B cell (primary cell): ENCODE data around the gene RDH11. TPM values are rescaled to one million over a fixed set of nuclear protein-coding genes. Genes with fewer than 3 reads are reported as not detected.

Source experiments
- ATAC-seq: fragments of 200-7000 bp; cut with Tn5 transposase; one replicate; pipeline ENCODE4 v1.10.0; 2021; ENCODE audit warnings: low read depth, mild to moderate bottlenecking, moderate number of reproducible peaks, moderate library complexity
- CTCF ChIA-PET: fragments of 350-600 bp; sonication (Branson Sonifier 250); formaldehyde crosslinking; loops from one replicate; lab custom pipeline; 2021; ENCODE audit warnings: antibody characterized with exemption, inconsistent platforms; lab: Charles Lee
- POLR2A ChIA-PET: fragments of 350-600 bp; sonication (Branson Sonifier 250); formaldehyde crosslinking; loops from one replicate; lab custom pipeline; 2021; ENCODE audit warnings: antibody characterized with exemption; lab: Charles Lee
- DNase-seq: peaks from one replicate; pipeline ENCODE4 v3.0.0; 2013
- H2AFZ ChIP-seq: 2 replicates; pipeline ENCODE4 v1.6.1; 2012; ENCODE audit warnings: mild to moderate bottlenecking, low read depth, low read length; ENCODE audit not compliant: insufficient read depth, poor library complexity, severe bottlenecking
- H3K27ac ChIP-seq, 2 donors: 1 replicate in 1 of 2; 2 replicates in 1 of 2; pipeline ENCODE4 v1.5.1; 2012 to 2013; ENCODE audit warnings: low read length in 2 of 2, mild to moderate bottlenecking in 2 of 2, moderate library complexity in 1 of 2
- H3K27me3 ChIP-seq, 4 experiments: fragments of 200-600 bp in 1 of 4; sonication (generic) in 1 of 4; replicated peaks in 1 of 4; 1 replicate in 2 of 4; 2 replicates in 2 of 4; pipeline versions ENCODE4 v1.6.1 to v1.7.0; 2013 to 2016; ENCODE audit warnings: low read length in 3 of 4, mild to moderate bottlenecking in 2 of 4, mixed read lengths in 1 of 4, moderate library complexity in 1 of 4; ENCODE audit not compliant: insufficient read depth in 4 of 4, control insufficient read depth in 3 of 4; ENCODE audit errors: control extremely low read depth in 1 of 4
- H3K36me3 ChIP-seq, 2 experiments: replicated peaks in 1 of 2; 1 replicate in 1 of 2; 2 replicates in 1 of 2; pipeline versions ENCODE4 v1.6.1 to v1.7.1; 2013; ENCODE audit warnings: low read length in 1 of 2; ENCODE audit not compliant: insufficient read depth in 2 of 2, control insufficient read depth in 1 of 2; ENCODE audit errors: control extremely low read depth in 1 of 2, extremely low read depth in 1 of 2
- H3K4me1 ChIP-seq, 2 donors: fragments of 200-600 bp in 1 of 2; sonication (generic) in 1 of 2; 1 replicate in 1 of 2; 2 replicates in 1 of 2; pipeline versions ENCODE4 v1.5.1 to v1.6.1; 2013 to 2017; ENCODE audit warnings: low read length in 2 of 2; ENCODE audit not compliant: control insufficient read depth in 2 of 2, insufficient read depth in 2 of 2
- H3K4me2 ChIP-seq: replicated peaks from 2 replicates; pipeline ENCODE3; 2012; ENCODE audit warnings: mild to moderate bottlenecking, low read depth, low read length; ENCODE audit not compliant: poor library complexity, severe bottlenecking
- H3K4me3 ChIP-seq, 5 experiments: fragments of 200-600 bp in 1 of 5; sonication (generic) in 1 of 5; 1 replicate in 3 of 5; 2 replicates in 2 of 5; pipeline versions ENCODE4 v1.5.1 to v1.7.0; 2011 to 2016; ENCODE audit warnings: low read length in 4 of 5, mild to moderate bottlenecking in 4 of 5, low read depth in 2 of 5, control low read depth in 1 of 5, moderate library complexity in 1 of 5; ENCODE audit not compliant: insufficient read depth in 1 of 5; ENCODE audit errors: control extremely low read depth in 1 of 5, extremely low read depth in 1 of 5
- H3K79me2 ChIP-seq: fragments of 200-600 bp; sonication (generic); one replicate; pipeline ENCODE4 v1.6.0; 2016; ENCODE audit warnings: low read length; ENCODE audit not compliant: control insufficient read depth, insufficient read depth
- H3K9ac ChIP-seq: fragments of 200-600 bp; sonication (generic); 2 replicates; pipeline ENCODE4 v1.6.1; 2017; ENCODE audit warnings: mild to moderate bottlenecking, low read length, moderate library complexity
- H3K9me3 ChIP-seq, 3 donors: one replicate each; pipeline versions ENCODE4 v1.6.1 to v1.7.1; 2013; ENCODE audit warnings: low read length in 2 of 3; ENCODE audit not compliant: control insufficient read depth in 2 of 3, insufficient read depth in 1 of 3; ENCODE audit errors: control extremely low read depth in 1 of 3
- H4K20me1 ChIP-seq: 2 replicates; pipeline ENCODE4 v1.6.0; 2012; ENCODE audit warnings: mild to moderate bottlenecking, low read length; ENCODE audit not compliant: insufficient read depth, control insufficient read depth, poor library complexity, severe bottlenecking
- H3K27ac Mint-ChIP-seq: one replicate; pipeline ENCODE4 v1.8.0; 2021; ENCODE audit warnings: mixed read lengths
- H3K27me3 Mint-ChIP-seq: one replicate; pipeline ENCODE4 v1.8.0; 2021; ENCODE audit warnings: mixed read lengths
- H3K4me1 Mint-ChIP-seq: one replicate; pipeline ENCODE4 v1.8.0; 2021; ENCODE audit warnings: mixed read lengths
- H3K4me3 Mint-ChIP-seq: one replicate; pipeline ENCODE4 v1.8.0; 2021; ENCODE audit warnings: mixed read lengths
- H3K9me3 Mint-ChIP-seq: one replicate; pipeline ENCODE4 v1.8.0; 2022; ENCODE audit warnings: mixed read lengths; ENCODE audit not compliant: insufficient read depth
- CTCF ChIP-seq: fragments of 200-600 bp; IDR thresholded peaks from one replicate; pipeline ENCODE4 v1.8.0; 2022; ENCODE audit warnings: antibody characterized with exemption, mild to moderate bottlenecking
- EZH2 ChIP-seq: IDR thresholded peaks from 2 replicates; pipeline ENCODE4 v1.6.1; 2012; ENCODE audit warnings: borderline replicate concordance, low read depth, mild to moderate bottlenecking, moderate library complexity, low read length; ENCODE audit not compliant: insufficient read depth, poor library complexity, severe bottlenecking
- WGBS: methylation state at CpG from one replicate; pipeline ENCODE4 v1.1.5; 2013; ENCODE audit warnings: missing lambda C conversion rate; ENCODE audit not compliant: insufficient coverage; 5-methylcytosine and 5-hydroxymethylcytosine counted together
- intact Hi-C: fragments of 100-400 bp; cut with micrococcal nuclease; formaldehyde crosslinking; loops from one replicate; pipeline ENCODE4 v1.10.0; 2022
- polyA plus RNA-seq: library from polyadenylated mRNA; depleted of rRNA; stranded (reverse); fragments of >200 nt; gene quantifications from 2 replicates; pipeline ENCODE4 v1.2.3, GENCODE V29; 2012
- total RNA-seq, 2 donors: library from RNA; stranded (reverse); fragments of 120-200 nt in 1 of 2; gene quantifications; 1 replicate in 1 of 2; 2 replicates in 1 of 2; pipeline versions ENCODE4 v1.2.3 to v1.2.4, GENCODE V29; 2013 to 2022

RDH11 gene
- total and polyA plus RNA-seq, 2 donors (not counting 1 experiment from before 2014, with no cell fraction given): 32.8 to 35.2 TPM

- Mint-ChIP-seq H3K27ac (peak overlapping the region; percentile 95), H3K27me3 (no peaks in the 10 kb centered on the region), H3K4me1 (peaks cover 35% of the 10 kb centered on the region), H3K9me3 (no peaks in the 10 kb centered on the region), H3K4me3 (peak overlapping the region; percentile 86)
- peak overlapping the region; percentile 95 for H3K4me2 ChIP-seq
- H3K79me2 ChIP-seq: peaks cover 54% of the 10 kb centered on the region
- peak overlapping the region; percentile 96 for H3K9ac ChIP-seq
- intact Hi-C loops: loop anchor here (1.0 to 5.0 kb wide), 5 partner anchors 21 to 185 kb away; partner anchors contain the start of genes ARG2, PIGH, RAD51B and RDH11
- peak overlapping the region; percentile 96 to 99 for H3K27ac ChIP-seq
- peaks cover 6 to 7% of the 10 kb centered on the region in 2 experiments for H3K36me3 ChIP-seq
- ATAC-seq (peak; percentile 42), DNase-seq (no peak)
- CTCF ChIA-PET: interaction anchor here (1.7 to 3.0 kb wide), 3 partner anchors 30 to 89 kb away, joined by 5 to 15 read pairs (median 6); partner anchors contain the start of gene PIGH
- peaks cover 39% of the 10 kb centered on the region for H4K20me1 ChIP-seq
- peaks cover 19 to 25% of the 10 kb centered on the region in 2 donors for H3K4me1 ChIP-seq
- 1% methylated on average over 25 of the region's 25 CpGs for WGBS
- H3K4me3 ChIP-seq: peak overlapping the region; percentile 71 to 97 (median 87)
- POLR2A ChIA-PET: interaction anchor here (1.6 to 2.5 kb wide), 2 partner anchors 54 to 74 kb away, joined by 7 to 11 read pairs; partner anchors contain the start of genes ARG2 and PIGH
- H3K27me3 ChIP-seq: no peaks in the 10 kb centered on the region
- H2AFZ ChIP-seq: peak overlapping the region; percentile 97
- no peaks in the 10 kb centered on the region for H3K9me3 ChIP-seq
- TF ChIP-seq CTCF (peak; percentile 9), EZH2 (no peak)
These were observed 21.5 kb downstream of the RDH11 start for GRCh38 chr14:67674139-67674479.

GRCh38 chr14:67673451-67673850, 22.1 kb downstream of the RDH11 start:
- DNase-seq: no peak
- Mint-ChIP-seq H3K27me3 (no peaks in the 10 kb centered on the region), H3K9me3 (no peaks in the 10 kb centered on the region), H3K4me3 (peak overlapping the region; percentile 86), H3K27ac (no peak overlapping the region), H3K4me1 (peaks cover 41% of the 10 kb centered on the region)
- WGBS: no CpG with 5 or more reads among the region's 5 CpGs
- no peaks in the 10 kb centered on the region for H3K9me3 ChIP-seq
- peak overlapping the region; percentile 71 to 97 (median 87) for H3K4me3 ChIP-seq
- no peak for TF ChIP-seq CTCF
- no peak for TF ChIP-seq EZH2
- ChIA-PET CTCF (interaction anchor here (1.7 to 3.0 kb wide), 3 partner anchors 31 to 89 kb away, joined by 5 to 15 read pairs (median 6); partner anchors contain the start of gene PIGH), POLR2A (interaction anchor here (2.5 kb wide), 1 partner anchor 54 kb away, joined by 11 read pairs; the partner anchor contains the start of gene ARG2)
- H4K20me1 ChIP-seq: peaks cover 43% of the 10 kb centered on the region
- no peak for ATAC-seq
- peaks cover 57% of the 10 kb centered on the region for H3K79me2 ChIP-seq
- peaks cover 5 to 6% of the 10 kb centered on the region in 2 experiments for H3K36me3 ChIP-seq
- H3K27me3 ChIP-seq: no peaks in the 10 kb centered on the region
- peaks cover 26 to 30% of the 10 kb centered on the region in 2 donors for H3K4me1 ChIP-seq
- H3K27ac ChIP-seq: no peak overlapping the region
- H2AFZ ChIP-seq: peak overlapping the region; percentile 97
- peak overlapping the region; percentile 95 for H3K4me2 ChIP-seq
- intact Hi-C loops: loop anchor here (5.0 kb wide), 1 partner anchor 144 kb away; the partner anchor contains the start of genes RAD51B and ZFYVE26
- peak overlapping the region; percentile 96 for H3K9ac ChIP-seq
